ENCODE data around the gene SNN.

SNN gene

GRCh38 chr16:11727796-11728543 is 59.7 kb downstream of the SNN start:
- Histone ChIP-seq H3K4me3 (ENCODE audit: low read depth, low read length) (no peak overlapping the region), H3K4me1 (no peaks in the 10 kb centered on the region), H3K36me3 (ENCODE audit: control insufficient read depth, insufficient read depth, low read length) (no peaks in the 10 kb centered on the region), H3K9me3 (ENCODE audit: control insufficient read depth, low read length) (no peaks in the 10 kb centered on the region), H3K9ac (no peak overlapping the region), H3K79me2 (peaks cover 25% of the 10 kb centered on the region), H3K4me2 (ENCODE audit: low read length) (no peak overlapping the region), H3K27ac (no peak overlapping the region), H3K27me3 (ENCODE audit: control insufficient read depth, insufficient read depth, low read length) (no peaks in the 10 kb centered on the region), H2AFZ (no peak overlapping the region)
- no peak for TF ChIP-seq CTCF (IDR thresholded peaks at IDR 0.05)
